SH-SY5Y (cell line): Measurements from ENCODE around the gene MFAP2.

Experiments
- GATA2 ChIP-seq: IDR thresholded peaks from 2 replicates; pipeline ENCODE4 v1.6.1; 2011; ENCODE audit warnings: mild to moderate bottlenecking, low read depth, low read length
- GATA3 ChIP-seq: IDR thresholded peaks from 2 replicates; pipeline ENCODE4 v1.6.1; 2011; ENCODE audit warnings: low read depth, mild to moderate bottlenecking, low read length, moderate library complexity

DNA sequence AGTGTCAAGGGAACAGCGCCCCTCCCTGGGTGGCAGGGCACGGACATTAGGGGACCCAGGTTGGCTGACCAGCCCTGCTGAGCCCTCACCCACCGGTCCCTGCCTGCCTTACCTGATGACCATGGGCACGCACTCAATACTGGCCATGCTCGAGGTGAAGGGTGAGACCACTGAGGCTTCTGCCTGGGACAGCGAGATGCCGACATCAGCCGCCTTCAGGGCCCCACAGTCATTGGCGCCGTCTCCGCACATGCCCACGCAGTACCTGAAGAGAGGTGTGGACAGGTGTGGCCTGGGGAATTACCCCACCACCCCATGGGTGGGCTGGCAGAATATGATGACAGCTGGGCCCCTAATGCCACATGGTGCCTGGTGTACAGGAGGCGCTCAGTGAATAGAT is 7.8 kb upstream of the MFAP2 start:
- TF ChIP-seq GATA2: no peak
- no peak for TF ChIP-seq GATA3
